K562 (cell line): ENCODE measurements around the gene ZNF775. TPM values are rescaled to one million over a fixed set of nuclear protein-coding genes. Genes with fewer than 3 reads are reported as not detected.

Experiments
- CBX2 ChIP-seq: fragments of 200-600 bp; sonication (generic); IDR thresholded peaks from one replicate; pipeline ENCODE4 v1.6.1; 2012; ENCODE audit warnings: mild to moderate bottlenecking, low read length, inconsistent platforms; ENCODE audit not compliant: insufficient read depth, poor library complexity, severe bottlenecking
- CBX8 ChIP-seq: fragments of 200-600 bp; sonication (generic); IDR thresholded peaks from 2 replicates; pipeline ENCODE4 v1.6.1; 2012; ENCODE audit warnings: borderline replicate concordance, mixed run types, low read depth, mild to moderate bottlenecking, moderate library complexity, mixed read lengths, low read length, control low read depth, inconsistent platforms; ENCODE audit not compliant: poor library complexity, severe bottlenecking; ENCODE audit errors: extremely low read depth
- E2F1 ChIP-seq: sonication (generic); formaldehyde crosslinking; IDR thresholded peaks from 2 replicates; pipeline ENCODE4 v1.8.1; 2023; ENCODE audit warnings: mild to moderate bottlenecking, missing genetic modification reagents, moderate library complexity
- ELF2 ChIP-seq: fragments of 250-450 bp; sonication (Bioruptor Pico); IDR thresholded peaks from 2 replicates; pipeline ENCODE4 v1.5.0; 2021; ENCODE audit warnings: mild to moderate bottlenecking
- GABPA ChIP-seq: fragments of 200-800 bp; sonication (Bioruptor generic); conservative IDR thresholded peaks from 2 replicates; pipeline ENCODE4 v1.6.1; 2016; ENCODE audit warnings: low read depth, missing genetic modification characterization, missing compliant biosample characterization
- HINFP ChIP-seq: fragments of 450-650 bp; conservative IDR thresholded peaks from 2 replicates; pipeline ENCODE4 v1.6.1; 2016; ENCODE audit warnings: missing genetic modification characterization, low read depth, mild to moderate bottlenecking, control low read depth, missing compliant biosample characterization
- HMGN3 ChIP-seq: IDR thresholded peaks from 2 replicates; pipeline ENCODE4 v1.6.1; 2011; ENCODE audit warnings: borderline replicate concordance, low read depth, mild to moderate bottlenecking, mixed read lengths, low read length; ENCODE audit not compliant: insufficient read length; ENCODE audit errors: extremely low read depth
- HNRNPUL1 ChIP-seq: fragments of 200-400 bp; formaldehyde crosslinking; IDR thresholded peaks from 2 replicates; pipeline ENCODE4 v1.6.1; 2017; ENCODE audit warnings: low read length
- MCM2 ChIP-seq: fragments of 450-650 bp; IDR thresholded peaks from 2 replicates; pipeline ENCODE4 v1.6.1; 2017; ENCODE audit warnings: low read depth, mild to moderate bottlenecking
- MCM7 ChIP-seq, 2 experiments: fragments of 450-650 bp; IDR thresholded peaks; 2 replicates each; pipeline ENCODE4 v1.6.1; 2016 to 2018
- NR3C1 ChIP-seq: sonication (generic); formaldehyde crosslinking; IDR thresholded peaks from 2 replicates; pipeline ENCODE4 v1.8.1; 2022; ENCODE audit warnings: missing genetic modification reagents
- SETDB1 ChIP-seq: IDR thresholded peaks from one replicate; pipeline ENCODE4 v1.6.1; 2012; ENCODE audit warnings: low read length, control low read depth, inconsistent platforms
- SP1 ChIP-seq: sonication (generic); formaldehyde crosslinking; IDR thresholded peaks from 2 replicates; pipeline ENCODE4 v1.8.1; 2022; ENCODE audit warnings: mild to moderate bottlenecking, missing genetic modification reagents
- WHSC1 ChIP-seq: IDR thresholded peaks from one replicate; pipeline ENCODE4 v1.6.1; 2012; ENCODE audit warnings: low read length, control low read depth, inconsistent platforms
- YBX1 ChIP-seq: fragments of 450-650 bp; IDR thresholded peaks from 2 replicates; pipeline ENCODE4 v1.7.1; 2016; ENCODE audit warnings: mild to moderate bottlenecking
- ZC3H4 ChIP-seq: sonication (generic); formaldehyde crosslinking; IDR thresholded peaks from 2 replicates; pipeline ENCODE4 v1.9.0; 2021; ENCODE audit warnings: missing genetic modification reagents, borderline replicate concordance
- ZNF140 ChIP-seq: fragments of 250-450 bp; sonication (Bioruptor Pico); IDR thresholded peaks from 2 replicates; pipeline ENCODE4 v1.8.0; 2021; ENCODE audit warnings: moderate library complexity, mild to moderate bottlenecking, inconsistent platforms
- ZNF263 ChIP-seq: sonication (generic); formaldehyde crosslinking; IDR thresholded peaks from 2 replicates; pipeline ENCODE4 v1.8.0; 2022; ENCODE audit warnings: mild to moderate bottlenecking, missing genetic modification reagents, borderline replicate concordance
- ZNF316 ChIP-seq: fragments of 450-650 bp; IDR thresholded peaks from 2 replicates; pipeline ENCODE4 v1.6.1; 2016
- ZNF324 ChIP-seq: fragments of 250-450 bp; sonication (Bioruptor Pico); IDR thresholded peaks from 2 replicates; pipeline ENCODE4 v1.4.0; 2020; ENCODE audit warnings: mild to moderate bottlenecking
- ZNF696 ChIP-seq: fragments of 250-450 bp; sonication (Bioruptor Pico); conservative IDR thresholded peaks from 2 replicates; pipeline ENCODE4 v1.4.0; 2020; ENCODE audit warnings: mild to moderate bottlenecking, moderate library complexity
- ZNF764 ChIP-seq: fragments of 250-450 bp; sonication (Bioruptor Pico); IDR thresholded peaks from 2 replicates; pipeline ENCODE4 v1.4.0; 2020; ENCODE audit warnings: low read depth, mild to moderate bottlenecking, moderate library complexity
- polyA plus RNA-seq, 8 experiments: library from polyadenylated mRNA; depleted of rRNA in 4 of 8; stranded (reverse) in 5 of 8; unstranded in 3 of 8; fragments of >200 nt; fragmentation: Nextera tagmentation in 2 of 8; fragmentation: Illumina TruSeq in 1 of 8; extraction: Ambion mirVana in 2 of 8; extraction: Trizol in 1 of 8; gene quantifications; 2 replicates each; pipeline versions ENCODE4 v1.2.1 to v1.2.3, GENCODE V29; 2011 to 2014; ENCODE audit warnings: inconsistent platforms in 1 of 8, missing spikeins in 1 of 8
- total RNA-seq, 7 experiments: library from RNA; depleted of rRNA in 6 of 7; stranded (reverse); fragments of >200 nt in 6 of 7; fragmentation: Illumina TruSeq in 2 of 7; extraction: Trizol in 2 of 7; gene quantifications; 2 replicates each; pipeline versions ENCODE4 v1.2.1 to v1.2.3, GENCODE V29; 2011 to 2021; ENCODE audit warnings: low replicate concordance in 1 of 7
- TF ChIP-seq, protein P1 (sequence below): fragments of 450-650 bp; conservative IDR thresholded peaks from 2 replicates; pipeline ENCODE4 v1.6.1; 2016; ENCODE audit warnings: missing genetic modification characterization, low read depth, mild to moderate bottlenecking, missing compliant biosample characterization, moderate library complexity
- TF ChIP-seq, protein P2 (sequence below): fragments of 450-650 bp; formaldehyde crosslinking; IDR thresholded peaks from 2 replicates; pipeline ENCODE4 v1.4.0; 2020; ENCODE audit warnings: mild to moderate bottlenecking

ZNF775 gene
- total and polyA plus RNA-seq, 9 of the 15 experiments (the other 6 are each of a cell fraction or from before 2014, with no cell fraction given), result 0.04 to 18.7 (median 4.9) TPM

- TF ChIP-seq, protein P1, sequence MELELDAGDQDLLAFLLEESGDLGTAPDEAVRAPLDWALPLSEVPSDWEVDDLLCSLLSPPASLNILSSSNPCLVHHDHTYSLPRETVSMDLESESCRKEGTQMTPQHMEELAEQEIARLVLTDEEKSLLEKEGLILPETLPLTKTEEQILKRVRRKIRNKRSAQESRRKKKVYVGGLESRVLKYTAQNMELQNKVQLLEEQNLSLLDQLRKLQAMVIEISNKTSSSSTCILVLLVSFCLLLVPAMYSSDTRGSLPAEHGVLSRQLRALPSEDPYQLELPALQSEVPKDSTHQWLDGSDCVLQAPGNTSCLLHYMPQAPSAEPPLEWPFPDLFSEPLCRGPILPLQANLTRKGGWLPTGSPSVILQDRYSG, result no peak
- TF ChIP-seq WHSC1, result no peak
- no peak for TF ChIP-seq CBX8
- 0 out of 2 replicates have a peak, but pooled peaks have one; percentile 34 for TF ChIP-seq ZNF696 (CRISPR knock-in tag)
- no peak for TF ChIP-seq ZNF263 (CRISPR knock-in tag)
- TF ChIP-seq YBX1, result no peak
- TF ChIP-seq MCM2, result no peak
- TF ChIP-seq HMGN3, result no peak
- TF ChIP-seq ELF2 (CRISPR knock-in tag), result peak; percentile 68
- TF ChIP-seq NR3C1, result no peak
- no peak for TF ChIP-seq ZNF316
- TF ChIP-seq CBX2, result no peak
- no peak for TF ChIP-seq SETDB1
- no peak for TF ChIP-seq ZNF324 (CRISPR knock-in tag)
- TF ChIP-seq SP1 (CRISPR knock-in tag), result no peak
- no peak for TF ChIP-seq E2F1 (CRISPR knock-in tag)
- TF ChIP-seq ZNF140 (CRISPR knock-in tag), result peak; percentile 17; the same call in 1 of the 2 replicates
- no peak for TF ChIP-seq HNRNPUL1
- no peak for TF ChIP-seq ZC3H4 (CRISPR knock-in tag)
- TF ChIP-seq, protein P2, sequence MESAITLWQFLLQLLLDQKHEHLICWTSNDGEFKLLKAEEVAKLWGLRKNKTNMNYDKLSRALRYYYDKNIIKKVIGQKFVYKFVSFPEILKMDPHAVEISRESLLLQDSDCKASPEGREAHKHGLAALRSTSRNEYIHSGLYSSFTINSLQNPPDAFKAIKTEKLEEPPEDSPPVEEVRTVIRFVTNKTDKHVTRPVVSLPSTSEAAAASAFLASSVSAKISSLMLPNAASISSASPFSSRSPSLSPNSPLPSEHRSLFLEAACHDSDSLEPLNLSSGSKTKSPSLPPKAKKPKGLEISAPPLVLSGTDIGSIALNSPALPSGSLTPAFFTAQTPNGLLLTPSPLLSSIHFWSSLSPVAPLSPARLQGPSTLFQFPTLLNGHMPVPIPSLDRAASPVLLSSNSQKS (CRISPR knock-in tag), result 0 out of 2 replicates have a peak, but pooled peaks have one; percentile 34
- TF ChIP-seq ZNF764 (CRISPR knock-in tag), result no peak
- TF ChIP-seq HINFP (tag), result no peak
- TF ChIP-seq MCM7 (IDR thresholded peaks at IDR 0.05), result no peak
- TF ChIP-seq GABPA (tag), result no peak
These were observed 11.4 kb upstream of the ZNF775 start (continued) for GRCh38 chr7:150367677-150368095.
